ENCODE data around the gene ERGIC1. TPM values are rescaled to one million over a fixed set of nuclear protein-coding genes. Genes with fewer than 3 reads are reported as not detected.

ERGIC1 gene
- total and polyA plus RNA-seq, 2 of the 8 experiments (the other 6 are each of a cell fraction or from before 2014, with no cell fraction given): 95.3 to 106 TPM

DNA sequence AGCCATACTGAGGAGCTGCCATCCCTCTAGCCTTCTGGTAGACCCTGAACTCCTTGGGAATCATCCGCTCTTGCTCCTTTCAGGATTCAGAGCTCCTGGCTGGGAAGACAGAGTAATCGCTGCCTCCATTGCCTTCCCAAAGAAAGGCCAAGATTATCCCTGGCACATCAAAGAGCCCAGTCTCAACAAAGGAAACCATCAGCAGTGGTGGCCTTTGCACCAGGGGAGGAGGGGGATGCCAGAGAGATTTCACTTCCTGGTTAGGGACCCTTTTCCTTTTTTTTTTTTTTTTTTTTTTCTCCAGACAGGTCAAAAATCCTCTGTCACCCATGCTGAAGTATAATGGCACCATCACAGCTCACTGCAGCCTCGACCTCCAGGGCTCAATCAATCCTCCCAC lies 16.0 kb upstream of the ERGIC1 start:
- no peak overlapping the region for H2BK5ac ChIP-seq (ENCODE audit: low read depth, low read length)
- H3K27ac ChIP-seq (ENCODE audit: low read depth, low read length): no peak overlapping the region
- H3K9ac ChIP-seq (replicated peaks in 1 of 4; ENCODE audit: extremely low read depth in 1 of 4, low read depth in 3 of 4, low read length in 3 of 4): no peak overlapping the region
- H3K4me3 ChIP-seq (ENCODE audit: extremely low read depth in 1 of 4, insufficient read depth in 2 of 4, low read depth in 3 of 4, low read length in 4 of 4): no peak overlapping the region
- WGBS, 2 experiments (ENCODE audit: extremely low coverage in 1 of 2, insufficient coverage in 1 of 2, insufficient read length in 1 of 2, insufficient replicate concordance in 2 of 2, low coverage in 1 of 2, low lambda C conversion rate in 2 of 2, missing lambda C conversion rate in 1 of 2): 87% methylated on average over 3 of the region's 3 CpGs; no CpG with 5 or more reads in 1 of the 2 experiments
- H3K9me3 ChIP-seq (ENCODE audit: insufficient read depth in 2 of 2, low read depth in 1 of 2, low read length in 1 of 2): no peaks in the 10 kb centered on the region
- H3K79me1 ChIP-seq (ENCODE audit: low read depth, low read length): no peaks in the 10 kb centered on the region
- FAIRE-seq (no peak), DNase-seq (ENCODE audit: low read depth in 1 of 2, low spot score in 2 of 2) (no peak)
- CTCF ChIA-PET (ENCODE audit: partially characterized antibody): interaction anchor here (0.6 kb wide), 1 partner anchor 14 kb away, joined by 3 read pairs; no protein-coding TSS in a partner anchor
- H3K56ac ChIP-seq (replicated peaks; ENCODE audit: insufficient read length, low read depth, low read length): no peak overlapping the region
- no peaks in the 10 kb centered on the region for H3K36me3 ChIP-seq (ENCODE audit: control insufficient read depth in 2 of 4, insufficient read depth in 4 of 4, low read length in 3 of 4)
- no peak overlapping the region for H4K8ac ChIP-seq (ENCODE audit: extremely low read depth, insufficient read depth, low read length)
- no peak overlapping the region for H3K23ac ChIP-seq (ENCODE audit: insufficient read length)
- H3K27me3 ChIP-seq (replicated peaks in 1 of 4; ENCODE audit: control insufficient read depth in 3 of 4, extremely low read depth in 1 of 4, insufficient read depth in 3 of 4, low read length in 3 of 4): peaks cover 0 to 1% (median 0%) of the 10 kb centered on the region in 4 experiments; a peak in 2 of 7 replicates
- H2BK20ac ChIP-seq (ENCODE audit: low read length): no peak overlapping the region
- H3K79me2 ChIP-seq (ENCODE audit: control insufficient read depth in 1 of 2, insufficient read depth in 2 of 2, low read length in 2 of 2): no peaks in the 10 kb centered on the region
- POLR2A ChIA-PET (ENCODE audit: partially characterized antibody): interaction anchor here (1.0 kb wide), 1 partner anchor 47 kb away, joined by 4 read pairs; the partner anchor contains the start of gene DUSP1
- H3K4me2 ChIP-seq (ENCODE audit: insufficient read depth in 1 of 2, low read depth in 2 of 2, low read length in 2 of 2): no peak overlapping the region
- no peaks in the 10 kb centered on the region; the same call in 1 of the 2 replicates for H3K23me2 ChIP-seq (ENCODE audit: low read depth, low read length)
- no peak overlapping the region for H2AK5ac ChIP-seq (ENCODE audit: low read depth, low read length)
- H3K4ac ChIP-seq (replicated peaks; ENCODE audit: insufficient read length, low read depth, low read length): no peak overlapping the region
- H4K91ac ChIP-seq (replicated peaks; ENCODE audit: insufficient read length, low read length): no peak overlapping the region
- H2BK15ac ChIP-seq (ENCODE audit: low read length): no peak overlapping the region
- H3K14ac ChIP-seq (ENCODE audit: insufficient read length): no peak overlapping the region
- H3K18ac ChIP-seq (ENCODE audit: extremely low read depth, low read length): no peak overlapping the region
- H4K5ac ChIP-seq (ENCODE audit: insufficient read length, low read depth, low read length): no peak overlapping the region
- H4K20me1 ChIP-seq (replicated peaks in 1 of 2; ENCODE audit: control insufficient read depth in 1 of 2, insufficient read depth in 2 of 2, low read length in 2 of 2): no peaks in the 10 kb centered on the region
- no peak overlapping the region for H2BK120ac ChIP-seq (replicated peaks; ENCODE audit: low read depth, low read length)
- H3K4me1 ChIP-seq (replicated peaks in 1 of 4; ENCODE audit: control insufficient read depth in 3 of 4, insufficient read depth in 4 of 4, low read length in 3 of 4): no peaks in the 10 kb centered on the region
- H2BK12ac ChIP-seq (ENCODE audit: low read depth, low read length): no peak overlapping the region
- H2AFZ ChIP-seq (ENCODE audit: low read length): no peak overlapping the region
- no peak for TF ChIP-seq GTF2F1 (IDR thresholded peaks at IDR 0.05; ENCODE audit: borderline replicate concordance, low read depth, low read length)
- no peak for TF ChIP-seq RFX5 (IDR thresholded peaks at IDR 0.05; ENCODE audit: borderline replicate concordance, low read depth, low read length)
- TF ChIP-seq SIRT6 (IDR thresholded peaks at IDR 0.05; ENCODE audit: low read length): no peak
- no peak for TF ChIP-seq PHF8 (conservative IDR thresholded peaks at IDR 0.05; ENCODE audit: low read depth, low read length)
- TF ChIP-seq FOSL1 (IDR thresholded peaks at IDR 0.05; ENCODE audit: insufficient read depth, low read depth, low read length): no peak
- no peak for TF ChIP-seq HDAC6 (IDR thresholded peaks at IDR 0.05; ENCODE audit: low read depth, low read length)
- TF ChIP-seq SRF (IDR thresholded peaks at IDR 0.05; ENCODE audit: low read depth, low read length): no peak
- no peak for TF ChIP-seq CBX8 (IDR thresholded peaks at IDR 0.05; ENCODE audit: borderline replicate concordance, low read depth, low read length)
- TF ChIP-seq RNF2 (IDR thresholded peaks at IDR 0.05; ENCODE audit: borderline replicate concordance, low read depth, low read length, missing control alignments, poor library complexity, severe bottlenecking): no peak
- no peak for TF ChIP-seq CREB1 (IDR thresholded peaks at IDR 0.05)
- no peak for TF ChIP-seq EZH2 (IDR thresholded peaks at IDR 0.05; ENCODE audit: low read depth, low read length, severe bottlenecking)
- no peak for TF ChIP-seq CEBPB (IDR thresholded peaks at IDR 0.05; ENCODE audit: low read depth, low read length)
- no peak for TF ChIP-seq BRCA1 (IDR thresholded peaks at IDR 0.05; ENCODE audit: low read depth, low read length)
- no peak for TF ChIP-seq ZNF274 (IDR thresholded peaks at IDR 0.05; ENCODE audit: borderline replicate concordance, extremely low read depth, low read length)
- no peak for TF ChIP-seq NANOG (IDR thresholded peaks at IDR 0.05; ENCODE audit: insufficient read depth, low read depth, low read length, poor library complexity, severe bottlenecking)
